SKM-1 (cell line): ENCODE results near the gene ROCK2.
"Not testable (repeated sequence)": the region's sequence is repeated elsewhere in the genome, so short reads cannot be mapped to it uniquely, and the experiment has no call there.

ENCODE experiments used
- DNase-seq: peaks from one replicate; lab custom pipeline; 2025; ENCODE audit not compliant: unreplicated experiment; lab: John Stamatoyannopoulos, UW

ROCK2 gene

GRCh38 chr2:11278219-11278618 is 66.2 kb downstream of the ROCK2 start:
- no peak for DNase-seq

- no peak for DNase-seq
Observed at GRCh38 chr2:11275910-11276309, 68.5 kb downstream of the ROCK2 start.

- no peak for DNase-seq
Observed at GRCh38 chr2:11270891-11271290, 73.5 kb downstream of the ROCK2 start.

- DNase-seq: no peak
Observed at GRCh38 chr2:11267931-11268330, 76.5 kb downstream of the ROCK2 start.

- no peak for DNase-seq
Observed at GRCh38 chr2:11264818-11265217, 79.6 kb downstream of the ROCK2 start.

- no peak for DNase-seq
Observed at GRCh38 chr2:11264007-11264406, 80.4 kb downstream of the ROCK2 start.

- DNase-seq: no peak
Observed at GRCh38 chr2:11263177-11263576, 81.3 kb downstream of the ROCK2 start.

GRCh38 chr2:11262438-11262837 is 82.0 kb downstream of the ROCK2 start:
- not testable (repeated sequence) for DNase-seq

- not testable (repeated sequence) for DNase-seq
Observed at GRCh38 chr2:11261564-11261963, 82.9 kb downstream of the ROCK2 start.

- DNase-seq: no peak
Observed at GRCh38 chr2:11260979-11261378, 83.5 kb downstream of the ROCK2 start.

- no peak for DNase-seq
Observed at GRCh38 chr2:11257964-11258363, 86.5 kb downstream of the ROCK2 start.

GRCh38 chr2:11257078-11257477 is 87.4 kb downstream of the ROCK2 start:
- DNase-seq: no peak

GRCh38 chr2:11256166-11256565 is 88.3 kb downstream of the ROCK2 start:
- no peak for DNase-seq

GRCh38 chr2:11254100-11254536 is 90.3 kb downstream of the ROCK2 start:
- no peak for DNase-seq

- DNase-seq: not testable (repeated sequence)
Observed at GRCh38 chr2:11252458-11252857, 92.0 kb downstream of the ROCK2 start.

GRCh38 chr2:11250400-11251196 is 93.8 kb downstream of the ROCK2 start:
- DNase-seq: no peak

- no peak for DNase-seq
Observed at GRCh38 chr2:11245322-11245721, 99.1 kb downstream of the ROCK2 start.

- DNase-seq: no peak
Observed at GRCh38 chr2:11244091-11244826, 100.2 kb downstream of the ROCK2 start.

- no peak for DNase-seq
Observed at GRCh38 chr2:11243512-11243911, 100.9 kb downstream of the ROCK2 start.

- DNase-seq: no peak
Observed at GRCh38 chr2:11242542-11243174, 101.8 kb downstream of the ROCK2 start.

GRCh38 chr2:11241412-11242203 is 102.8 kb downstream of the ROCK2 start:
- DNase-seq: no peak
